Endothelial cell of hepatic sinusoid (primary cell): ENCODE data around the gene ANXA3.
"Not testable (repeated sequence)": the region's sequence is repeated elsewhere in the genome, so short reads cannot be mapped to it uniquely, and the experiment has no call there.

Source experiments
- in situ Hi-C: cut with HindIII; loops from 2 replicates; pipeline ENCODE4 v1.10.0; 2017; ENCODE audit warnings: low sequenced_read_pairs

The ANXA3 gene

GRCh38 chr4:78542373-78542772, 9.2 kb upstream of the ANXA3 start:
- in situ Hi-C loops: no loop called here

- in situ Hi-C loops: no loop called here
These were observed 8.0 kb upstream of the ANXA3 start for GRCh38 chr4:78543424-78544125.

GRCh38 chr4:78544678-78545077, 6.9 kb upstream of the ANXA3 start:
- in situ Hi-C loops: no loop called here

- in situ Hi-C loops: no loop called here
These were observed 6.0 kb upstream of the ANXA3 start for GRCh38 chr4:78545275-78546246.

GRCh38 chr4:78547899-78548298, 3.7 kb upstream of the ANXA3 start:
- in situ Hi-C loops: not testable (repeated sequence)

GRCh38 chr4:78548889-78549288, 2.7 kb upstream of the ANXA3 start:
- in situ Hi-C loops: not testable (repeated sequence)

GRCh38 chr4:78552389-78553042, 946 bp downstream of the ANXA3 start:
- in situ Hi-C loops: no loop called here

- in situ Hi-C loops: no loop called here
These were observed 1.4 kb downstream of the ANXA3 start for GRCh38 chr4:78553043-78553396.

- in situ Hi-C loops: no loop called here
These were observed 2.0 kb downstream of the ANXA3 start for GRCh38 chr4:78553529-78554060.

- in situ Hi-C loops: no loop called here
These were observed 5.1 kb downstream of the ANXA3 start for GRCh38 chr4:78556665-78557064.

- in situ Hi-C loops: no loop called here
These were observed 6.3 kb downstream of the ANXA3 start for GRCh38 chr4:78557841-78558240.

- in situ Hi-C loops: no loop called here
These were observed 6.8 kb downstream of the ANXA3 start for GRCh38 chr4:78558410-78558809.

GRCh38 chr4:78560296-78560963, 8.9 kb downstream of the ANXA3 start:
- in situ Hi-C loops: no loop called here

- in situ Hi-C loops: no loop called here
These were observed 10.1 kb downstream of the ANXA3 start for GRCh38 chr4:78561677-78562076.

- in situ Hi-C loops: no loop called here
These were observed 11.1 kb downstream of the ANXA3 start for GRCh38 chr4:78562687-78563086.

- in situ Hi-C loops: no loop called here
These were observed 14.4 kb downstream of the ANXA3 start for GRCh38 chr4:78565971-78566372.

GRCh38 chr4:78566834-78567499, 15.4 kb downstream of the ANXA3 start:
- in situ Hi-C loops: no loop called here

GRCh38 chr4:78567500-78568060, 16.0 kb downstream of the ANXA3 start:
- in situ Hi-C loops: no loop called here

- in situ Hi-C loops: no loop called here
These were observed 17.2 kb downstream of the ANXA3 start for GRCh38 chr4:78568640-78569305.
